Measurements from ENCODE around the gene CAPN3. TPM values are rescaled to one million over a fixed set of nuclear protein-coding genes. Genes with fewer than 3 reads are reported as not detected.

Gene CAPN3
- polyA plus RNA-seq, 1 donor from 2014 or later: 1.5 TPM

- no peak for TF ChIP-seq RAD21 (conservative IDR thresholded peaks at IDR 0.05)
- TF ChIP-seq, protein P1, sequence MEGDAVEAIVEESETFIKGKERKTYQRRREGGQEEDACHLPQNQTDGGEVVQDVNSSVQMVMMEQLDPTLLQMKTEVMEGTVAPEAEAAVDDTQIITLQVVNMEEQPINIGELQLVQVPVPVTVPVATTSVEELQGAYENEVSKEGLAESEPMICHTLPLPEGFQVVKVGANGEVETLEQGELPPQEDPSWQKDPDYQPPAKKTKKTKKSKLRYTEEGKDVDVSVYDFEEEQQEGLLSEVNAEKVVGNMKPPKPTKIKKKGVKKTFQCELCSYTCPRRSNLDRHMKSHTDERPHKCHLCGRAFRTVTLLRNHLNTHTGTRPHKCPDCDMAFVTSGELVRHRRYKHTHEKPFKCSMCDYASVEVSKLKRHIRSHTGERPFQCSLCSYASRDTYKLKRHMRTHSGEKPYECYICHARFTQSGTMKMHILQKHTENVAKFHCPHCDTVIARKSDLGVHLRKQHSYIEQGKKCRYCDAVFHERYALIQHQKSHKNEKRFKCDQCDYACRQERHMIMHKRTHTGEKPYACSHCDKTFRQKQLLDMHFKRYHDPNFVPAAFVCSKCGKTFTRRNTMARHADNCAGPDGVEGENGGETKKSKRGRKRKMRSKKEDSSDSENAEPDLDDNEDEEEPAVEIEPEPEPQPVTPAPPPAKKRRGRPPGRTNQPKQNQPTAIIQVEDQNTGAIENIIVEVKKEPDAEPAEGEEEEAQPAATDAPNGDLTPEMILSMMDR (IDR thresholded peaks at IDR 0.05; ENCODE audit: poor library complexity, severe bottlenecking): no peak
- TF ChIP-seq EZH2 (IDR thresholded peaks at IDR 0.05; ENCODE audit: borderline replicate concordance, insufficient read depth, low read length, poor library complexity, severe bottlenecking): no peak
- TF ChIP-seq TAF1 (IDR thresholded peaks at IDR 0.05; ENCODE audit: low read depth): no peak
- no peak for TF ChIP-seq EP300 (conservative IDR thresholded peaks at IDR 0.05; ENCODE audit: poor library complexity, severe bottlenecking)
- TF ChIP-seq POLR2AphosphoS5 (IDR thresholded peaks at IDR 0.05): no peak
- no peak for TF ChIP-seq MXI1 (conservative IDR thresholded peaks at IDR 0.05; ENCODE audit: poor library complexity, severe bottlenecking)
- no peak for TF ChIP-seq SMC3 (conservative IDR thresholded peaks at IDR 0.05; ENCODE audit: poor library complexity)
- TF ChIP-seq, protein P2, sequence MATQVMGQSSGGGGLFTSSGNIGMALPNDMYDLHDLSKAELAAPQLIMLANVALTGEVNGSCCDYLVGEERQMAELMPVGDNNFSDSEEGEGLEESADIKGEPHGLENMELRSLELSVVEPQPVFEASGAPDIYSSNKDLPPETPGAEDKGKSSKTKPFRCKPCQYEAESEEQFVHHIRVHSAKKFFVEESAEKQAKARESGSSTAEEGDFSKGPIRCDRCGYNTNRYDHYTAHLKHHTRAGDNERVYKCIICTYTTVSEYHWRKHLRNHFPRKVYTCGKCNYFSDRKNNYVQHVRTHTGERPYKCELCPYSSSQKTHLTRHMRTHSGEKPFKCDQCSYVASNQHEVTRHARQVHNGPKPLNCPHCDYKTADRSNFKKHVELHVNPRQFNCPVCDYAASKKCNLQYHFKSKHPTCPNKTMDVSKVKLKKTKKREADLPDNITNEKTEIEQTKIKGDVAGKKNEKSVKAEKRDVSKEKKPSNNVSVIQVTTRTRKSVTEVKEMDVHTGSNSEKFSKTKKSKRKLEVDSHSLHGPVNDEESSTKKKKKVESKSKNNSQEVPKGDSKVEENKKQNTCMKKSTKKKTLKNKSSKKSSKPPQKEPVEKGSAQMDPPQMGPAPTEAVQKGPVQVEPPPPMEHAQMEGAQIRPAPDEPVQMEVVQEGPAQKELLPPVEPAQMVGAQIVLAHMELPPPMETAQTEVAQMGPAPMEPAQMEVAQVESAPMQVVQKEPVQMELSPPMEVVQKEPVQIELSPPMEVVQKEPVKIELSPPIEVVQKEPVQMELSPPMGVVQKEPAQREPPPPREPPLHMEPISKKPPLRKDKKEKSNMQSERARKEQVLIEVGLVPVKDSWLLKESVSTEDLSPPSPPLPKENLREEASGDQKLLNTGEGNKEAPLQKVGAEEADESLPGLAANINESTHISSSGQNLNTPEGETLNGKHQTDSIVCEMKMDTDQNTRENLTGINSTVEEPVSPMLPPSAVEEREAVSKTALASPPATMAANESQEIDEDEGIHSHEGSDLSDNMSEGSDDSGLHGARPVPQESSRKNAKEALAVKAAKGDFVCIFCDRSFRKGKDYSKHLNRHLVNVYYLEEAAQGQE (IDR thresholded peaks at IDR 0.05; ENCODE audit: borderline replicate concordance): no peak
These were observed 4.0 kb upstream of the CAPN3 start for GRCh38 chr15:42355291-42355690.

DNA sequence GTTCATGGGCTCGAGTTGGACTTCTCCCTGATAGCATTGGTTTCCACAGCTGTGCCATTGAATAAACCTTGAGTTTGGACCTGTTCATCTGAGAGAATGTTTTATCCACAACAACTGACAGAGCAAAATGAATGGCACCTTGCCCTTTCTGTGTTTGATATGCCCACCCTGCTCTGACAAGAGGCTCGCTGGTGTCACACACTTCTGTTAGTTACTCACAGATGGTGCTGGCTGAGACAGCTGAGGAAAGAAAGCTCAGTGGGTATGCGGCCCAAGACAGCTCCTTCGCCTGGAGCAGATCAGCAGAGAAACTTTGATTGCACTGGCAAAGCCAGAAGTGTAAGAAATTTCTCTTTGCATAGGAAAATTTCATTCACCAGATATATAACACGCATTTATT is 2.5 kb upstream of the CAPN3 start:
- Histone ChIP-seq H3F3A (ENCODE audit: insufficient read depth, low read length, poor library complexity, severe bottlenecking) (no peaks in the 10 kb centered on the region), H3K27me3 (ENCODE audit: insufficient read depth, low read depth, low read length) (no peaks in the 10 kb centered on the region), H3K9me2 (ENCODE audit: insufficient read depth, low read length) (no peaks in the 10 kb centered on the region), H4K20me1 (ENCODE audit: insufficient read depth) (no peaks in the 10 kb centered on the region), H3K9ac (ENCODE audit: low read length) (no peak overlapping the region), H3K9me3 (ENCODE audit: low read length) (no peaks in the 10 kb centered on the region), H3K4me3 (ENCODE audit: low read length) (no peak overlapping the region), H3K27ac (ENCODE audit: low read length) (no peak overlapping the region), H3K79me2 (replicated peaks; ENCODE audit: insufficient read depth, low read length) (no peaks in the 10 kb centered on the region), H3K36me3 (ENCODE audit: insufficient read depth, low read length) (no peaks in the 10 kb centered on the region), H3K4me2 (ENCODE audit: low read length) (no peak overlapping the region), H2AFZ (ENCODE audit: low read depth, low read length) (no peak overlapping the region)
- TF ChIP-seq EP300 (conservative IDR thresholded peaks at IDR 0.05; ENCODE audit: poor library complexity, severe bottlenecking) (no peak), RAD21 (conservative IDR thresholded peaks at IDR 0.05) (no peak), MXI1 (conservative IDR thresholded peaks at IDR 0.05; ENCODE audit: poor library complexity, severe bottlenecking) (no peak), TAF1 (IDR thresholded peaks at IDR 0.05; ENCODE audit: low read depth) (no peak), POLR2AphosphoS5 (IDR thresholded peaks at IDR 0.05) (no peak), EZH2 (IDR thresholded peaks at IDR 0.05; ENCODE audit: borderline replicate concordance, insufficient read depth, low read length, poor library complexity, severe bottlenecking) (no peak), SMC3 (conservative IDR thresholded peaks at IDR 0.05; ENCODE audit: poor library complexity) (no peak)
- TF ChIP-seq, protein P1 (IDR thresholded peaks at IDR 0.05; ENCODE audit: poor library complexity, severe bottlenecking): no peak
- TF ChIP-seq, protein P2 (IDR thresholded peaks at IDR 0.05; ENCODE audit: borderline replicate concordance): no peak

More at GRCh38 chr15:42355291-42355690, 4.0 kb upstream of the CAPN3 start:
- no peak overlapping the region for H3K4me3 ChIP-seq (ENCODE audit: low read length)
- no peaks in the 10 kb centered on the region for H3K36me3 ChIP-seq (ENCODE audit: insufficient read depth, low read length)
- H3K9me2 ChIP-seq (ENCODE audit: insufficient read depth, low read length): no peaks in the 10 kb centered on the region
- H3K27ac ChIP-seq (ENCODE audit: low read length): no peak overlapping the region
- H3K9ac ChIP-seq (ENCODE audit: low read length): no peak overlapping the region
- no peak overlapping the region for H3K4me2 ChIP-seq (ENCODE audit: low read length)
- H3F3A ChIP-seq (ENCODE audit: insufficient read depth, low read length, poor library complexity, severe bottlenecking): no peaks in the 10 kb centered on the region
- no peaks in the 10 kb centered on the region for H3K9me3 ChIP-seq (ENCODE audit: low read length)
- no peaks in the 10 kb centered on the region for H3K79me2 ChIP-seq (replicated peaks; ENCODE audit: insufficient read depth, low read length)
- no peaks in the 10 kb centered on the region for H3K27me3 ChIP-seq (ENCODE audit: insufficient read depth, low read depth, low read length)
- H4K20me1 ChIP-seq (ENCODE audit: insufficient read depth): no peaks in the 10 kb centered on the region
- H2AFZ ChIP-seq (ENCODE audit: low read depth, low read length): no peak overlapping the region
